Esophagus mucosa (tissue), 1 donor: Measurements from ENCODE around the gene DPYSL5. TPM values are rescaled to one million over a fixed set of nuclear protein-coding genes. Genes with fewer than 3 reads are reported as not detected.
"Not testable (repeated sequence)": the region's sequence is repeated elsewhere in the genome, so short reads cannot be mapped to it uniquely, and the experiment has no call there.

Source experiments
- ATAC-seq: fragments of 200-7000 bp; cut with Tn5 transposase; one replicate; pipeline ENCODE4 v1.9.1; 2020
- total RNA-seq: library from RNA; stranded (reverse); gene quantifications from one replicate; pipeline ENCODE4 v1.2.4, GENCODE V29; 2023
- donor health status: DM: yes; HTN: yes; CAD: no.

The DPYSL5 gene, protein sequence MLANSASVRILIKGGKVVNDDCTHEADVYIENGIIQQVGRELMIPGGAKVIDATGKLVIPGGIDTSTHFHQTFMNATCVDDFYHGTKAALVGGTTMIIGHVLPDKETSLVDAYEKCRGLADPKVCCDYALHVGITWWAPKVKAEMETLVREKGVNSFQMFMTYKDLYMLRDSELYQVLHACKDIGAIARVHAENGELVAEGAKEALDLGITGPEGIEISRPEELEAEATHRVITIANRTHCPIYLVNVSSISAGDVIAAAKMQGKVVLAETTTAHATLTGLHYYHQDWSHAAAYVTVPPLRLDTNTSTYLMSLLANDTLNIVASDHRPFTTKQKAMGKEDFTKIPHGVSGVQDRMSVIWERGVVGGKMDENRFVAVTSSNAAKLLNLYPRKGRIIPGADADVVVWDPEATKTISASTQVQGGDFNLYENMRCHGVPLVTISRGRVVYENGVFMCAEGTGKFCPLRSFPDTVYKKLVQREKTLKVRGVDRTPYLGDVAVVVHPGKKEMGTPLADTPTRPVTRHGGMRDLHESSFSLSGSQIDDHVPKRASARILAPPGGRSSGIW
- total RNA-seq, result not detected

DNA sequence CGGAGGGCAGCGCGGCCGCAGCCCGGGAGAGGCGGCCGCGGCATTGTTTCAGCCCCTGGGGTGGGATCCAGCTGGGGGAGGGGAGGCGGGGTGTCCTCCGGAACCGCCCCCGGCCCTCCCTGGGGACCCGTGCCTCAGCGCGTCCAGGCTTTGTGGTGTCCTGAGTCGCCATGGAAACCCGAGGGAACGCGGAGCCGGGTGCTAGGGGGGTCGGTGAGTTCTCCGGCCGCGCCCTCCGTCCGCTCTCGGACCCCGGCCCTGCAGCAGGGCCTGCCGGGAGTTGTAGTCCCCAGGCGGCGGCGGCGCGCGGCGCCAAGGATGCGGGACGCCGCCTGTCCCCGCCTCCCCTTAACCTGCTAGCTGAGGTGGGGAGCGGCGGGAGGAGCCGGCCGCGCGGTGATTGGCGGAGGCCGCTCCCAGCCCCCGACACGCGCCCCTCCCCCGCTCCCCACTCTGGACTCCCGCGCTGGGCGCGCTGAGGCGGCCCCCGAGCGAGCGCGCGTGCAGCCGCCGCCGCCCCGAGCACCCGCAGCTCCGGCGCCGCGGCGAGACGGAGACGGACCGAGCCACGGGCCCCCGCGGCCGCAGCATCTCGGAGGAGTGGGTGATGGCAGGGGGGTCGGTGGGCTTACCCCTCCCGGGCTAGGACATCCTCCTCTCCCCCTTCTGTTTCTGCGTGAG lies at the start of gene DPYSL5:
TSS of gene DPYSL5 (plus strand) at position 478 of the 681 bp plus-strand sequence. CDS start 50,368 bp downstream, outside the sequence.
- peak; percentile 13 for ATAC-seq

DNA sequence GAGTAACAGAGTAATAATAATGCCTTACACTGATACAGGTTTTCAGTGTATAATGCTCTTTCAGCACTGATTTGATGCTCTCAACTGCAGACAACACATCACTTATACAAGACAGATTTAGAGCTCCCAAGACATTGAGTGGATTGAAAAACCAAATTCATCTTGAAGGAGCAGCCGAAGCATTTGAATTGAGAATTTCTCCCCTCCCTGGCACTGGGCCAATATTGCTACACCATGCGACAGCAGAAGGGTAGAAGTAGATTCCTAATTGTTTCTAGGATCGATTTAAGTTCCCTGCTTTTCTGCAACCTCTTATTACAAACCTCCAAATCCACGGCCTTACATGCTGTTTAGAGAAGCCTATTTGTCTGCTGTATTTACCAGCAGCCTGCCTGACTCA lies 46.6 kb upstream of the DPYSL5 start:
- no peak for ATAC-seq

DNA sequence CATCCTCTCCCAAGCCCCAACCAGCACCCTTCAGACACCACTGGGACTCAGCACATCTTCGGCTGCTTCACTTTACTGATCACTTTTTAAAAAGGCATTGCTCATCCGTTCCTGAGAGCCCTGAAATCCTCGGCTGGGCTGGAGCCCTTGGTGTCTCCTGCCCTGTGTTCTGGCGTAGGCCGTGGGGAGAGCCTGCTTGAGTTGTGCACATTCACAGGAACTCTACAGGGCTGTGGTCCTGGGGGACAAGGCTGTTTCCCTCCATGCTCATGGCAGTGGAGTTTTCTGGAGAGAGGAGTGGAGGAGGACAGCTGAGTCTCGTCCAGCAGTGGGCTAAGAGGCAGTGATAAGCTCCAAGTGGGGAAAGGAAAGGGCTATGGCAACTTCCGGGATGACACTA lies 46.1 kb upstream of the DPYSL5 start:
- no peak for ATAC-seq

DNA sequence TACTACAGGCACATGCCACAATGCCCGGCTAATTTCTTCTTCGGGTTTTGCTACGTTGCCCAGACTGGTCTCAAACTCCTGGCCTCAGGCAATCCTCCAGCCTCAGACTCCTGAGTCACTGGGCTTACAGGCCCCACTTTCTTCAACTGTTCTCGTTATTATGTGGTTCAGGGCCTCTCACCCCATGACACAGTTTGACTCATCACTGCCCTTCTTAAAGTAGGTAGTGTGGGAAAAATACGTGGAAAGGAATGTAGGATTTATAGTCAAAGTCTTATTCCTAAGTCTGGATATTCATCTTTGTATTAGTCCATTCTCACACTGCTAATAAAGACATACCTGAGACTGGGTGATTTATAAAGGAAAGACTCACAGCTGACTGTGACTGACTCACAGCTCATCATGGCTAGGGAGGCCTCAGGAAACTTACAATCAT lies 42.7 kb upstream of the DPYSL5 start:
- peak; percentile 87 for ATAC-seq

DNA sequence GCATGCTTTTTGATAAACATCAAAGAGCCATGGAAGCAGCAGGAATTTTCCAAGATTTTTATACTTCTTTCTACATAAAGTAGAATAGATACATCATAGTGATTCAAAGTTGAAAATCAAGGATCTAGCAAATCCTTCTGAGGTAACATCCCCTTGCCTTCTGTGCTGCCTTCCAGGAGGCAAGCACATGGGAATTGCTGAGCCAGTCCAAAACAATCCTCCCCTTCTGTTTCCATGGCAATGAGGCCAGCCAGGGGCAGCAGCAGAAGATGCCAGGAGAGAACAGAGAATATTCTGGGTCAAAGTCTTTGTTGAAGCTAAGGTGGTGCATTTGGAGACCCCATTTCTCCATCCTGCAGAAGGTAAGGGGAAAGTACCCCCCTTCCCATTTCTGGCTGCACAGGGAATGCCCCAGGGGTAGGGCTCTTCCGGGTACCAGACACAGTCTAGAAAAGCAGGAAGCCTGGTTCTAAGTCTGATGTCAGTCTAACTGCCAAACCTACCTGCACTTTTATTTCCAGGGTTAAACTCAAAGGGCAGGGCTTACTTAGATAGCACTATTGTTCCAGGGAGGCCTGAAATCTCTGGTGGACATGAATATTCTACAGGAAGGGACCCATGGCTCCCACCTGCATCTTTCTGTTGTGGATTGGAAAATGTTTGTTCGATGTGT lies 40.0 kb upstream of the DPYSL5 start:
- ATAC-seq, result no peak

DNA sequence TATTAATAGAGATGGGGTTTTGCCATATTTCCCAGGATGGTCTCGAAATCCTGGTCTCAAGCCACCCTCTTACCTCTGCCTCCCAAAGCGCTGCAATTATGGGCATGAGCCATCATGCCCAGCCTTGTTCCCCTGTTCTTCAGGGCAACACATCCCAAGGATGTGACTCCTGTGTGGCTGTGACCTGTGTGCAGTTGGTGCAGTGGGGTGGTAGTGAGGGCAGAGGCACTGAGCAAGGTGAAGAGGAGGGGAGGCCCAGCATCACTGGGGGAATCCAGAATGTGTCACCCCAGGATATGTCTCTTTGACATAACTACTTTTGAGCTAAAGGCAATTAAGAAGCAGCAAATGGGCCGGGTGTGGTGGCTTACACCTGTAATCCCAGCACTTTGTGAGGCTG lies 38.7 kb upstream of the DPYSL5 start:
- ATAC-seq, result no peak

DNA sequence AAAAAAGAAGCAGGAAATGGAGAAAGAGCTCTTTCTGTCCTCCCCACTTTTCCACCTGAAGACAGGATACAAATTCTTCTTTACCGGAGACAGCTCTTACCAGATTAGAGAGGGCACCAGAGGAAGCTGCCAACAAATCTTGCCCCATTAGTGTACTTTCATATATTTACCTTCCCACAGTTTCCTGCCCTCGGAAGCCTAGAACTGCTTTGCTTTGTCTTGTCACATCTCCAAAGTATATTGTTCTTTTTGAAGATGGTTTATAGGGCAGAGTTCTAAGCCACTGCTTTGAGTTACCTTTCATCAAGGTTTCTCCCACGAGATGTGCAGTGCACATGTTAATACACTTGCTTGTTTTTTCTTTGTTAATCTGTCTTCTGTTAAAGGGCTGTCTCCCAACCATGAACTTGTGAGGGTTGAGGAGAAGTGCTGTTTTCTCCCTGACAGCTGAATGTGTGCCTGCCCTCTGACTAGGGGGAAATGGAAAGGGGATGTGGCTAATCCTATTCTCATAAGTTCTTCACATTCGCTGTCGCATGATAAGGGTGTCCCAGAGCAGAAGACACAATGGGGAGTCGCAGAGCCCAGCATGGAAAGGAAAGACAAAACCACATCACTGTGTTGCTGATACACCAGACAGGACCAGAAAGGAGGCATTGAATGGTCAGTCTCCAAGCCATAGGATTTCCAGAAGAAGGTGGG lies 37.9 kb upstream of the DPYSL5 start:
- ATAC-seq, result no peak

DNA sequence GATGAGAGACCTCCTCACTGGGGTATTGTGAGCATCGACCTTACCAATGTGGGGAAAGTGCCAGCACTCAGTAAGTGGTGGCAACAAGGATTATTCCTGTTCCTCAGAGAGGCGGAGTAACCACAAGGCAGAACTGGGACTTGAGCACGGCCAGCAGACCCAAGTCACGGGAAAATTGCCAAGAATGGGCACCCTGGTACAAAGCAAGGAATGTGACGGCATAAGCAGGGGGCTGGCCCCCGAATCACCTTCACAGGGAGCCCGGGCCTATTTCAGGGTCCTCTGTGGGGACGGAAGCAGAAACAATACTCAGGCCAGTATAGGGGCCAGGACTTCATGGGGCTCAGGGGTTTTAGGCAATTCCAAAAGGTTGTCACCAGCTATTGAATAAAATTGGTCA lies 36.7 kb upstream of the DPYSL5 start:
- no peak for ATAC-seq

DNA sequence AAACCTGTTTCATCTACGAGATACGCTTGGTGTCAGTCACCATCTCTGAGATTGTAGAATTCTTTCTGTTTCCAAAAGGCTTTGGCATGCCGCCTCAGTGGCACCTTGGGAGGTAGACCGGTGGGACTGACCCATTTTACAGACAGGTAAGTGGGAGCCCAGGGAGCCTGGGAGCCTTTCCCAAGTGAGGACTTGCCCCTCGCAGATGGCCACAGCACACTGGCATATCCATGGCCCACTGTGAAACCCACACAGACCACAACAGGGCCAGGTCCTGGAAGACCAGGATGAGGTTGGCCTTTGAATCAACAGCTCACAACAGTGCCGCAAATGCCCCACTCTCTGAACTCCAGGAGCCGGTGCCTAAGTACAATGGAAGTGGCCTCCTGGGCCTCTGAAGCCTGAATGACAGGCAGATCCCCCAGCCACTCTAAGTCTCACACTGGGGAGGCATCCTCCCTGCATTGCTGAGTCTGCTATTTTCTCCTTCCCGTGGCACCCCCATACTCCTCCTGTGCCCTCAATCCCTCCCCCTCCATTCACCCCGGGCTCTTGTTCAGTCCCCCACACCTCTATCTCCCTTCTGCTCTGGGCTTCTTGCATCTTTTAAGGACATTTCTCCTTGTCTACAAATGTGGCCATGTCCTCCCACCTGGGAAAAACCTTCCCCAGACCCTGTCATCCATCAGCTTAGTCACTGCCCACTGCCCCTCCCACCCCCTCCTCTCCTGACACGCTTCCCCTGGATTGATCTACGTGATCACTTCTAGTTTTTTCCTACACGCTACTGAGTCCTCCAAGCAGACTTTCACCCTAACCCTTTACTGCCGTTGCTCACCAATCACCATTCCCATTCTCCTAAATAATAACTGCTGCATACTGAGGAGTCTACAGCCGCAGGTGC lies 35.9 kb upstream of the DPYSL5 start:
- no peak for ATAC-seq

DNA sequence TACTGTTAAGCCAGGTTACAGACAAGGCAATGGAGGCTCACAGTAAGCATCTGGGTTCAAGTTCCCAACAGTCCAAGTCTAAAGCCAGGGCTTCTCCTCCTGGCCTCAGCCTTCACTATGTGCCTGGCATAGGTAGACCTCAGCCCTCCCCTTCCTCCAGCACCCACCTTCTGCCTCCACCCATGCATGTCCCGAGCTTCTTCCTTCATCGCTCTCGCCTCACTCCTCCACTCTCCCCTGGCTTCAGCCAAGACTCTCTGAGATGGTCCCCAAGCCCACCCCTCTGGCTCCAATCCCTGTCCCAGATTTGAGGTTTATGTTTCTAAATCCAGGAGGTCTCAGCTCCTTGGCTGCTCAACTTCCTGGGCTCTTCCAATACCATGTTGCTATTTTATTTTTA lies 35.2 kb upstream of the DPYSL5 start:
- no peak for ATAC-seq

DNA sequence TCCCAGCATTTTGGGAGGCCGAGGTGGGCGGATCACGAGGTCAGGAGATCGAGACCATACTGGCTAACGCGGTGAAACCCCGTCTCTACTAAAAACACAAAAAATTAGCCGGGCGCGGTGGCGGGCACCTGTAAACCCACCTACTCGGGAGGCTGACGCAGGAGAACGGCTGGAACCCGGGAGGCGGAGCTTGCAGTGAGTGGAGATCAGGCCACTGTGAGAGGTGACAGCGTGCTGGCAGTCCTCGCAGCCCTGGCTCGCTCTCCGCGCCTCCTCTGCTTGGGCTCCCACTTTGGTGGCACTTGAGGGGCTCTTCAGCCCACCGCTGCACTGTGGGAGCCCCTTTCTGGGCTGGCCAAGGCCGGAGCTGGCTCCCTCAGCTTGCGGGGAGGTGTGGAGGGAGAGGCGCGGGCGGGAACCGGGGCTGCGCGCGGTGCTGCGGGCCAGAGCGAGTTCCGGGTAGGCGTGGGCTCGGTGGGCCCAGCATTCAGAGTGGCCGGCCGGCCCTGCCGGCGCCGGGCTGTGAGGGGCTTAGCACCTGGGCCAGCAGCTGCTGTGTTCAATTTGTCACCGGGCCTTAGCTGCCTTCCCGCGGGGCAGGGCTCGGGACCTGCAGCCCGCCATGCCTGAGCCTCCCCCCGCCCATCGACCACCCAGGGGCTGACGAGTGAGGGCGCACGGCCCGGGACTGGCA lies 33.7 kb upstream of the DPYSL5 start:
- ATAC-seq, result not testable (repeated sequence)

DNA sequence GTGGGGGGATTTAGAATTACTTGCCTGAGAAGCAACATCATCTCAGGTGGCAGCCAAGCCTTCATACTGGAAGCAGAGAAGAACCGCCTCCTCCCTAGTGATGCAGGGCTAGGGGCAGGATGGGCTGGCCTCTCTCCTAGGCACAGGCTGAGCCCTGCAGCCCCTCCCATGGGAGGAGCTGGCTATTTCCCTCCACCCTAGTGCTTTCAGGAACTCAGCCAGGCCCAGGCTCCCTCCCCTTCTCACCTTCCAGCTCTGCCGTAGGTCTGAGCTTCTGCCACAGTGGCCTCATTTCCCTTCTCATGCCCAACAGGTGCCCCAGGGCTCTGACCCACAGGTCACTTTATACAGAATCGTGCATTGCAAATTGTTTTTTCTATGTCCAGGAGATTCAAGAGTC lies 31.0 kb upstream of the DPYSL5 start:
- peak; percentile 81 for ATAC-seq

DNA sequence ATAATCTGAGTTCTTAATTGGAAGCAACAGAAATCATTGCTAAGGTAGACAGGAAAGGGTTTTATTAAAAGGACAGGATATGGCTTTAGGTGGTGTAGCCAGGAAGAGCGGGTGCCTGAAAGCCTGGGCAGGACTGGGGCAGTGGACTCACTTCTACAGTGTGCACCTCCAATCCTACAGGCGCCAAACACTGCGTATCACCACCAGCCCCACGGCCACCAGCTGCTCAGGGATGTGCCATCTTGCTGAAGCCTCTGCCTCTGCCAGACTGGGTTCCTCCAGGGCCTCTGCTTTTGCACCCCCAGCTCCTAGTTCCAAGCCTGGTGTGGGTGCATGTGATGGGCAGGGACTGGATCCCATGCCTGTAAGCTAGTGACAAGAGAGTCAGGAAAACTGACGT lies 29.7 kb upstream of the DPYSL5 start:
- no peak for ATAC-seq

DNA sequence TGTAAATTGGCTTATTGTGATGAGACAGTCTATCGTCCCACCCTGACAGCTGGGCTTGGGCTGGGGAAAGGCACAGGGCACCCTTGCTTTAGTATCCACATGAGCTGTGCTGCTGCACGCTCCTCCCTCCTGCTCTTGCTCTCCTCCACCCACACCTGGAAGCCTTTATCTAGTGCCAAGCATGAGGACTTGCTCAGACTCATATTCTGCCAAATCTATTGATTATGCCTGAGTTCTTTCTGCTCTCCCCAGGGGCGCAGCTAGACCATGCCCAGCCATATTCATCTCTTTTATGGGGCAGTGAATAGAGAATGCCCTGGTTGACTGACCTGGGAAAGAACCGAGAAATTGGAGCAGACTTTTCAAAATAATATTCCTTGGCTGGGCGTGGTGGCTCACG lies 29.0 kb upstream of the DPYSL5 start:
- ATAC-seq, result no peak

DNA sequence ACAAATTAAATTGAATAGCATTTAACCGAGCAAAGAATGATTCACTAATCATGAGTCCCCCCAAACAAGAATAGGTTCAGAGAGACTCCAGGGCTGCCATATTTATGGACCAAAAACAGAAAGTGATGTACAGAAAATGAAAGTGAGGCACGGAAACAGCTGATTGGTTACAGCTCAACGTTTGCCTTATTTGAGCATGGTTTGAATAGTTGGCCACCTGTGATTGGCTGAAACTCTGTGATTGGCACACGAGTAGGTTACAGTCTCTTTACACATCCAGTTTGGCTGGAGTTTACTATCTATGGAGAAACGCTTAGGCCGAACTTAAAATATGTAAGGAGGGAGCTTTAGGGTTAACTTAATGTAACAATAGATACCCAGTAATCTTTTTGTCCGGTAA lies 27.0 kb upstream of the DPYSL5 start:
- ATAC-seq, result no peak

DNA sequence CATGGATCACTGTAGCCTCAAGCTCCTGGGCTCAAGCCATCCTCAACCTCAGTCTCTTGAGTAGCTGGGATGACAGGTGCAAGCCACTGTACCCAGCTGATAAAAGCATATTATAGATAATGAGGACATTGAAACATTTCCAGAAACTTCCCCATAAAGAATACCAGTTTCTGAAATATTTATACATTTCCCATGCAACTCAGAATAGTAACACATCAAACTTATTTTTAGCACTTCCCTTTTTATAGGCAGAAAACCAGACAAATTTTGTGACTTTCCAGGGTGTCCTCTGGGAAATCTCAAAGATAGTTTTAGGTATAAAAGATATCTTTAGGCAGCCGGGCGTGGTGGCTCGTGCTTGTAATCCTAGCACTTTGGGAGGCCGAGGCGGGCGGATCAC lies 25.1 kb upstream of the DPYSL5 start:
- ATAC-seq, result no peak

DNA sequence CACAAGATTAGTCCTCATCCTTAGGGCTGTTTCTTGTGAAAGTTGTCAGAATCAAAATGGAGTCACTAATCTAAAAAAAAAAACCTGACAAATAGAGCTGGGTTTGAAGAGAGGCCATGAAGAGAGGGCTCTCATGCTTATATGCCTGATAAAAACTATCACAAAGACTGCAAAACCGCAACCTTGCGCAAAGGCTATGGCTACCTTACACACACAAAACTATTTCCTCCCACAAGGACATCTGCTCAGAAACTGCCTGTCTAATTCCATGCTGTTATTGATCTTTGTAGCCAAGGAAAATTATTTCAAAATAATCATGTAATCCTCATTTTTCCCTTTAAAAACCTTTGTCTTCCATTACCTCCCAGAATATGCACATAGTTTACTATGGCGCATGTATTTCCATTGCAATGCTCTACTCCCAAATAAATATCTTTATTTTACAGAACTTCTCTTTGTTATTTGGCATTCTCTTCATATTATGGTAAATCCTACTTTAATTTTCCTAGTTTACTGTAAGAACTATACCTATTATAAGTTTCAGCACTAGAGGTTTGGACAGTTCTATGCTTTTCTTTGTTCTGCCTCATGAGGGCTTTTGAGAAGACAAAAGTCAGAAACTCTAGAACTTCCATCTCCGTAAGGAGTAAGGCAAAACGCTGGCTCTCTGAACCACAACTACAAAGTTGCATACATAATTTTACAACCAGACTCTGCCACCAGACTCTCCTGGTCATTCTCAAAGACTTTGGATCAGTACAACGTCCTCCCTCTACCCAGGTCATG lies 9.6 kb upstream of the DPYSL5 start:
- ATAC-seq, result no peak

DNA sequence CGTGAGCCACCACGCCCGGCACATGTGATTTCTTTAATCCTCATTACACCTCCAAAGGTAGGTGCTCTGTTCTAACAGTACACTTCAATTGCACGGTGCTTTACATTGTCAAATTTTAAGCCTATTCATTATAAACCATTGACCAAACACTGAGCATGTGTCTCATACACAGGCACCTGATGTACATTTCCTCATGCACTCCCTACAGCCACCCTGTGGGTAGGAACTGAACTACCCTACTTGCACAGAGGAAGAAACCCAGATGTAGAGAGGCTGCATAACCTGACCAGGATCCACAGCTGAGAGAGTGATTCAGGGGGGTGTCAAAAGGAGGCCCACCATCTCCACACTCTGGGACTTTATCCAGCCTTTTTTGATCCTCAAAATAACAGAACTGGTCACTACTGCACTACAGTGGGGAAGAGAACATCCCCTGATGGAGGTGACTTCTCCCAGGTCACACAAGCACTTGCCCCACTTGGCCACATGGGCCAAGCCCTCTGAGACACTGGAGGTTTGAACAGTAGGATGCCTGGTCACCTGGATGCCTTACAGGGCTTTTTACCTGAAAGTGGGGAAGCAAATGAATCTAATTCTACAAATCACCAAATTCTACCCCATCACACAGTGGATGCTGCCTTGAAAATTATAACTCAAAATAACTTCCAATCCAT lies 6.9 kb upstream of the DPYSL5 start:
- peak; percentile 88 for ATAC-seq

DNA sequence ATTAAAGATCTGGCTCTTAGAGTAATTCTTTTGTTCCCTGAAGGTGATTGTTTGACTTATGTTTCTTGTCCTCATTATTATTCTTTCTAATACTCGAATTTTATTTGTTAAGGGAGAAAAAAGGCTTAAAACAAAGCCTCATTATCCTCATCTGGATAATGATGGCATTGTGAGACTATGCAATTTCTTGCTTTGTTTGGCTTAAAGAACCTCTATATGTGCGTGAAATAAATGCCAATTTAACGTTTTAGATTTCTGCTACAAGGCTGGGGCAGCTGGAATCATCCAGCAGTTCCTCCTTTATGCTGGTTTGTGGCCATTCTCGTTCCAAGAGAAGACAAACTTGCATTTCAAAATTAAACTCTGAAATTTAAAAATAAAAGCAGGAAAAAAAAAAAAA lies 4.9 kb upstream of the DPYSL5 start:
- ATAC-seq, result no peak
